ENCODE results near the gene B3GNT8.

- TF ChIP-seq POLR2A (IDR thresholded peaks at IDR 0.05; ENCODE audit: low read depth, low read length): no peak
- TF ChIP-seq, protein P1, sequence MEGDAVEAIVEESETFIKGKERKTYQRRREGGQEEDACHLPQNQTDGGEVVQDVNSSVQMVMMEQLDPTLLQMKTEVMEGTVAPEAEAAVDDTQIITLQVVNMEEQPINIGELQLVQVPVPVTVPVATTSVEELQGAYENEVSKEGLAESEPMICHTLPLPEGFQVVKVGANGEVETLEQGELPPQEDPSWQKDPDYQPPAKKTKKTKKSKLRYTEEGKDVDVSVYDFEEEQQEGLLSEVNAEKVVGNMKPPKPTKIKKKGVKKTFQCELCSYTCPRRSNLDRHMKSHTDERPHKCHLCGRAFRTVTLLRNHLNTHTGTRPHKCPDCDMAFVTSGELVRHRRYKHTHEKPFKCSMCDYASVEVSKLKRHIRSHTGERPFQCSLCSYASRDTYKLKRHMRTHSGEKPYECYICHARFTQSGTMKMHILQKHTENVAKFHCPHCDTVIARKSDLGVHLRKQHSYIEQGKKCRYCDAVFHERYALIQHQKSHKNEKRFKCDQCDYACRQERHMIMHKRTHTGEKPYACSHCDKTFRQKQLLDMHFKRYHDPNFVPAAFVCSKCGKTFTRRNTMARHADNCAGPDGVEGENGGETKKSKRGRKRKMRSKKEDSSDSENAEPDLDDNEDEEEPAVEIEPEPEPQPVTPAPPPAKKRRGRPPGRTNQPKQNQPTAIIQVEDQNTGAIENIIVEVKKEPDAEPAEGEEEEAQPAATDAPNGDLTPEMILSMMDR (conservative IDR thresholded peaks at IDR 0.05; ENCODE audit: low read depth, low read length): no peak
Observed at GRCh38 chr19:41409288-41409687, 17.9 kb downstream of the B3GNT8 start.
